SK-N-SH (cell line): ENCODE data around the gene RGS6. TPM values are rescaled to one million over a fixed set of nuclear protein-coding genes. Genes with fewer than 3 reads are reported as not detected.

Experiments
- CTCF ChIA-PET: fragments of 300-600, 350-600 bp; formaldehyde crosslinking; extraction: SDS; loops from one replicate; lab custom pipeline; 2021; lab: Yijun Ruan, JAX
- POLR2A ChIA-PET: fragments of 350-600 bp; sonication (Branson Sonifier 250); formaldehyde crosslinking; extraction: SDS; loops from one replicate; lab custom pipeline; 2020; ENCODE audit warnings: antibody characterized with exemption, inconsistent platforms; lab: Yijun Ruan, JAX
- DNase-seq: peaks from one replicate; pipeline ENCODE4 v3.0.0; 2012
- H2AFZ ChIP-seq: fragments of 200-600 bp; sonication (generic); 2 replicates; pipeline ENCODE4 v1.8.1; 2016; ENCODE audit warnings: antibody characterized with exemption, mild to moderate bottlenecking, low read depth
- H3F3A ChIP-seq: fragments of 200-600 bp; sonication (generic); replicated peaks from 2 replicates; pipeline ENCODE3; 2016; ENCODE audit warnings: antibody characterized with exemption, mild to moderate bottlenecking; ENCODE audit not compliant: insufficient read depth
- H3K27ac ChIP-seq, 2 experiments: fragments of 200-500 bp in 1 of 2; fragments of 200-600 bp in 1 of 2; sonication (Bioruptor generic) in 1 of 2; sonication (generic), shearing (Covaris generic) in 1 of 2; 2 replicates each; pipeline versions ENCODE4 v1.5.1 to v1.6.1; 2014 to 2016; ENCODE audit warnings: low read depth in 2 of 2, inconsistent platforms in 1 of 2, low read length in 1 of 2, mild to moderate bottlenecking in 1 of 2, mixed read lengths in 1 of 2
- H3K27me3 ChIP-seq: fragments of 200-600 bp; sonication (generic), shearing (Covaris generic); 2 replicates; pipeline ENCODE4 v1.6.1; 2016; ENCODE audit warnings: mixed run types; ENCODE audit not compliant: insufficient read depth
- H3K36me3 ChIP-seq, 2 experiments: fragments of 200-500 bp in 1 of 2; fragments of 200-600 bp in 1 of 2; sonication (Bioruptor generic) in 1 of 2; sonication (generic) in 1 of 2; replicated peaks in 1 of 2; 2 replicates each; pipeline versions ENCODE3 to v1.5.1; 2014 to 2016; ENCODE audit warnings: low read length in 1 of 2, mild to moderate bottlenecking in 1 of 2; ENCODE audit not compliant: insufficient read depth in 2 of 2, control insufficient read depth in 1 of 2
- H3K4me1 ChIP-seq, 2 experiments: fragments of 200-500 bp in 1 of 2; fragments of 200-600 bp in 1 of 2; sonication (Bioruptor generic) in 1 of 2; sonication (generic), shearing (Covaris generic) in 1 of 2; 2 replicates each; pipeline versions ENCODE4 v1.5.1 to v1.6.1; 2014 to 2016; ENCODE audit warnings: low read depth in 1 of 2, low read length in 1 of 2, mixed run types in 1 of 2; ENCODE audit not compliant: insufficient read depth in 2 of 2, control insufficient read depth in 1 of 2
- H3K4me2 ChIP-seq: fragments of 200-600 bp; sonication (generic), shearing (Covaris generic); 2 replicates; pipeline ENCODE4 v1.6.1; 2017; ENCODE audit warnings: mixed run types
- H3K4me3 ChIP-seq, 2 experiments: fragments of 200-500 bp in 1 of 2; fragments of 200-600 bp in 1 of 2; sonication (Bioruptor generic) in 1 of 2; sonication (generic), shearing (Covaris generic) in 1 of 2; 2 replicates each; pipeline versions ENCODE4 v1.5.1 to v1.8.1; 2014 to 2016; ENCODE audit warnings: low read depth in 2 of 2, inconsistent platforms in 1 of 2, low read length in 1 of 2, mild to moderate bottlenecking in 1 of 2, mixed read lengths in 1 of 2, moderate library complexity in 1 of 2
- H3K79me2 ChIP-seq: fragments of 200-600 bp; sonication (generic); 2 replicates; pipeline ENCODE4 v1.8.1; 2017; ENCODE audit warnings: mild to moderate bottlenecking; ENCODE audit not compliant: insufficient read depth
- H3K9ac ChIP-seq: fragments of 200-600 bp; sonication (generic); 2 replicates; pipeline ENCODE4 v1.6.1; 2017; ENCODE audit warnings: mixed run types
- H3K9me2 ChIP-seq: fragments of 200-600 bp; sonication (generic); 2 replicates; pipeline ENCODE4 v1.6.1; 2017; ENCODE audit warnings: mixed run types
- H3K9me3 ChIP-seq: fragments of 200-600 bp; sonication (generic); 2 replicates; pipeline ENCODE4 v1.6.1; 2017; ENCODE audit warnings: mixed run types, mild to moderate bottlenecking, moderate library complexity
- H4K20me1 ChIP-seq: fragments of 200-600 bp; sonication (generic); 2 replicates; pipeline ENCODE4 v1.6.1; 2017; ENCODE audit warnings: mild to moderate bottlenecking, mixed run types; ENCODE audit not compliant: insufficient read depth
- CTCF ChIP-seq: fragments of 200-600 bp; sonication (generic); IDR thresholded peaks from 2 replicates; pipeline ENCODE4 v1.6.1; 2017; ENCODE audit warnings: antibody characterized with exemption, mild to moderate bottlenecking, moderate library complexity
- ELF1 ChIP-seq: IDR thresholded peaks from 2 replicates; pipeline ENCODE4 v1.4.0; 2012
- FOXM1 ChIP-seq: IDR thresholded peaks from 2 replicates; pipeline ENCODE4 v1.4.0; 2012; ENCODE audit warnings: low read depth, mild to moderate bottlenecking
- GATA2 ChIP-seq: sonication (generic); formaldehyde crosslinking; IDR thresholded peaks from 2 replicates; pipeline ENCODE4 v1.5.0; 2020; ENCODE audit warnings: mild to moderate bottlenecking, missing genetic modification reagents
- MAX ChIP-seq: IDR thresholded peaks from 2 replicates; pipeline ENCODE4 v1.4.0; 2012; ENCODE audit warnings: low read depth
- MEF2A ChIP-seq: IDR thresholded peaks from 2 replicates; pipeline ENCODE4 v1.4.0; 2012; ENCODE audit warnings: low read depth, borderline replicate concordance
- MXI1 ChIP-seq: IDR thresholded peaks from 2 replicates; pipeline ENCODE4 v1.6.1; 2012; ENCODE audit warnings: mild to moderate bottlenecking, low read depth, low read length, improper control_type of control experiment
- POLR2AphosphoS5 ChIP-seq: IDR thresholded peaks from 2 replicates; pipeline ENCODE4 v1.6.1; 2012; ENCODE audit warnings: low read depth, low read length
- RAD21 ChIP-seq: IDR thresholded peaks from 2 replicates; pipeline ENCODE4 v1.6.1; 2012; ENCODE audit warnings: mild to moderate bottlenecking, low read length
- RFX5 ChIP-seq: IDR thresholded peaks from 2 replicates; pipeline ENCODE4 v1.6.1; 2012; ENCODE audit warnings: mild to moderate bottlenecking, improper control_type of control experiment, low read length
- SIN3A ChIP-seq: IDR thresholded peaks from 2 replicates; pipeline ENCODE4 v1.6.1; 2012; ENCODE audit warnings: low read depth, mild to moderate bottlenecking, low read length, moderate library complexity, borderline replicate concordance
- SMC3 ChIP-seq: IDR thresholded peaks from 2 replicates; pipeline ENCODE4 v1.6.1; 2012; ENCODE audit warnings: low read depth, low read length, improper control_type of control experiment
- TEAD4 ChIP-seq: IDR thresholded peaks from 2 replicates; pipeline ENCODE4 v1.4.0; 2012; ENCODE audit warnings: mild to moderate bottlenecking, borderline replicate concordance; ENCODE audit not compliant: insufficient read depth
- USF2 ChIP-seq: fragments of 150-350 bp; IDR thresholded peaks from 2 replicates; pipeline ENCODE4 v1.6.1; 2017; ENCODE audit warnings: antibody characterized with exemption, low read length, low read depth, borderline replicate concordance
- ZBTB33 ChIP-seq: IDR thresholded peaks from 2 replicates; pipeline ENCODE4 v1.4.0; 2012; ENCODE audit warnings: low read depth, borderline replicate concordance
- WGBS: methylation state at CpG from one replicate; pipeline ENCODE4 v1.1.6; 2017; ENCODE audit warnings: low lambda C conversion rate; 5-methylcytosine and 5-hydroxymethylcytosine counted together
- polyA plus RNA-seq, 3 experiments: library from polyadenylated mRNA; depleted of rRNA; stranded (reverse); fragments of >200 nt; gene quantifications; 2 replicates each; pipeline ENCODE4 v1.2.3, GENCODE V29; 2012

The RGS6 gene
- polyA plus RNA-seq, 1 of the 3 experiments (the other 2 are of a cell fraction), result not detected

GRCh38 chr14:72104011-72104613, 171.9 kb downstream of the RGS6 start:
- Histone ChIP-seq H2AFZ (no peak overlapping the region), H3K4me3 (peak overlapping the region in 1 of 2 experiments; percentile 37; a peak in 1 of 4 replicates), H3K4me2 (no peak overlapping the region), H4K20me1 (no peaks in the 10 kb centered on the region), H3K4me1 (no peaks in the 10 kb centered on the region), H3K27ac (no peak overlapping the region), H3K9ac (no peak overlapping the region), H3K79me2 (no peaks in the 10 kb centered on the region), H3K36me3 (no peaks in the 10 kb centered on the region), H3F3A (no peaks in the 10 kb centered on the region), H3K9me3 (no peaks in the 10 kb centered on the region; the same call in 1 of the 2 replicates), H3K27me3 (peaks cover under 1% of the 10 kb centered on the region; the same call in 1 of the 2 replicates), H3K9me2 (no peaks in the 10 kb centered on the region)
- POLR2A ChIA-PET, result no interaction called here
- DNase-seq, result peak; percentile 36
- CTCF ChIA-PET, result interaction anchor here (0.7 to 2.3 kb wide), 9 partner anchors 12 to 142 kb away, joined by 3 to 6 read pairs (median 3); no protein-coding TSS in a partner anchor
- TF ChIP-seq SIN3A (no peak), SMC3 (no peak), USF2 (no peak), ELF1 (no peak), MEF2A (no peak), POLR2AphosphoS5 (no peak), FOXM1 (no peak), GATA2 (CRISPR knock-in tag) (no peak), MXI1 (no peak), CTCF (peak; percentile 74), RAD21 (0 out of 2 replicates have a peak, but pooled peaks have one; percentile 20), RFX5 (no peak), MAX (no peak)
- 4% methylated on average over 12 of the region's 12 CpGs for WGBS

- Histone ChIP-seq H3K36me3 (no peaks in the 10 kb centered on the region), H3K4me3 (no peak overlapping the region), H3F3A (no peaks in the 10 kb centered on the region), H3K9me3 (no peaks in the 10 kb centered on the region; the same call in 1 of the 2 replicates), H3K27me3 (no peaks in the 10 kb centered on the region; the same call in 1 of the 2 replicates), H3K9me2 (no peaks in the 10 kb centered on the region)
- POLR2A ChIA-PET, result no interaction called here
- CTCF ChIA-PET, result no interaction called here
- 5% methylated on average over 7 of the region's 7 CpGs for WGBS
- TF ChIP-seq ZBTB33 (no peak), TEAD4 (no peak), GATA2 (CRISPR knock-in tag) (no peak)
- TF ChIP-seq, all 33 proteins: peak for 0
- DNase-seq, result no peak
- no peaks in the 10 kb centered on the region for H4K20me1 ChIP-seq
- H3K79me2 ChIP-seq, result no peaks in the 10 kb centered on the region
- no peak overlapping the region for H3K4me2 ChIP-seq
- H3K4me1 ChIP-seq, result no peaks in the 10 kb centered on the region
- no peak overlapping the region for H3K9ac ChIP-seq
- no peak overlapping the region for H2AFZ ChIP-seq
- H3K27ac ChIP-seq, result no peak overlapping the region
Observed at GRCh38 chr14:72111911-72112310, 179.7 kb downstream of the RGS6 start.
